ENCODE data around the gene KCNJ15. TPM values are rescaled to one million over a fixed set of nuclear protein-coding genes. Genes with fewer than 3 reads are reported as not detected.

The KCNJ15 gene
- total and polyA plus RNA-seq, 2 donors (not counting 1 experiment from before 2014, with no cell fraction given): 0.44 to 0.83 TPM

DNA sequence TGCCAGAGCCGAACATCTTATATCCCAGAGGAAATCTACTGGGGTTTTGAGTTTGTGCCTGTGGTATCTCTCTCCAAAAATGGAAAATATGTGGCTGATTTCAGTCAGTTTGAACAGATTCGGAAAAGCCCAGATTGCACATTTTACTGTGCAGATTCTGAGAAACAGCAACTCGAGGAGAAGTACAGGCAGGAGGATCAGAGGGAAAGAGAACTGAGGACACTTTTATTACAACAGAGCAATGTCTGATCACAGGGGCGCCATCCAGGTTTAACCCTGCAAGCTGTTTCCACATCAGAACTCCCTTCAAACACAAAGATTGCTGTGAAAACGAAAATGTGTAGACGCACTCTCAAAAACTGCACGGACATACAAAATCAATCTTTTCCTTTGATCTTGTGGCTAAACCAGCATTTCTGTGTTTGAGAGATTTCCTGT lies 43.4 kb downstream of the KCNJ15 start:
- TF ChIP-seq EZH2 (IDR thresholded peaks at IDR 0.05; ENCODE audit: low read length, missing control alignments): no peak
- TF ChIP-seq, protein P1, sequence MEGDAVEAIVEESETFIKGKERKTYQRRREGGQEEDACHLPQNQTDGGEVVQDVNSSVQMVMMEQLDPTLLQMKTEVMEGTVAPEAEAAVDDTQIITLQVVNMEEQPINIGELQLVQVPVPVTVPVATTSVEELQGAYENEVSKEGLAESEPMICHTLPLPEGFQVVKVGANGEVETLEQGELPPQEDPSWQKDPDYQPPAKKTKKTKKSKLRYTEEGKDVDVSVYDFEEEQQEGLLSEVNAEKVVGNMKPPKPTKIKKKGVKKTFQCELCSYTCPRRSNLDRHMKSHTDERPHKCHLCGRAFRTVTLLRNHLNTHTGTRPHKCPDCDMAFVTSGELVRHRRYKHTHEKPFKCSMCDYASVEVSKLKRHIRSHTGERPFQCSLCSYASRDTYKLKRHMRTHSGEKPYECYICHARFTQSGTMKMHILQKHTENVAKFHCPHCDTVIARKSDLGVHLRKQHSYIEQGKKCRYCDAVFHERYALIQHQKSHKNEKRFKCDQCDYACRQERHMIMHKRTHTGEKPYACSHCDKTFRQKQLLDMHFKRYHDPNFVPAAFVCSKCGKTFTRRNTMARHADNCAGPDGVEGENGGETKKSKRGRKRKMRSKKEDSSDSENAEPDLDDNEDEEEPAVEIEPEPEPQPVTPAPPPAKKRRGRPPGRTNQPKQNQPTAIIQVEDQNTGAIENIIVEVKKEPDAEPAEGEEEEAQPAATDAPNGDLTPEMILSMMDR (conservative IDR thresholded peaks at IDR 0.05 in 1 of 2, IDR thresholded peaks at IDR 0.05 in 1 of 2; ENCODE audit: low read depth in 1 of 2, low read length in 2 of 2): no peak
- H3K27me3 ChIP-seq (ENCODE audit: control insufficient read depth, insufficient read depth, low read length): no peaks in the 10 kb centered on the region
- H3K79me2 ChIP-seq (ENCODE audit: control insufficient read depth, insufficient read depth, low read length): no peaks in the 10 kb centered on the region
- H2AFZ ChIP-seq (ENCODE audit: low read length): no peak overlapping the region
- H3K36me3 ChIP-seq (ENCODE audit: control insufficient read depth, insufficient read depth, low read length): no peaks in the 10 kb centered on the region
- no peak for DNase-seq (ENCODE audit: low read depth in 2 of 2)
- H3K4me3 ChIP-seq (replicated peaks in 1 of 4; ENCODE audit: control extremely low read depth in 1 of 4, insufficient read depth in 1 of 4, low read depth in 3 of 4, low read length in 4 of 4): no peak overlapping the region
- H4K20me1 ChIP-seq (ENCODE audit: control insufficient read depth, extremely low read depth, insufficient read depth, low read length): no peaks in the 10 kb centered on the region
- no peak overlapping the region for H3K9ac ChIP-seq (ENCODE audit: insufficient read depth, low read length)
- peaks cover 21% of the 10 kb centered on the region for H3K4me1 ChIP-seq (ENCODE audit: control insufficient read depth, extremely low read depth, insufficient read depth, low read length)
- peak overlapping the region; percentile 76 for H3K4me2 ChIP-seq (ENCODE audit: extremely low read depth, insufficient read depth, low read length)
- H3K9me3 ChIP-seq (ENCODE audit: control insufficient read depth, insufficient read depth, low read depth, low read length): no peaks in the 10 kb centered on the region
- no peak overlapping the region for H3K27ac ChIP-seq (ENCODE audit: insufficient read depth, low read length)

DNA sequence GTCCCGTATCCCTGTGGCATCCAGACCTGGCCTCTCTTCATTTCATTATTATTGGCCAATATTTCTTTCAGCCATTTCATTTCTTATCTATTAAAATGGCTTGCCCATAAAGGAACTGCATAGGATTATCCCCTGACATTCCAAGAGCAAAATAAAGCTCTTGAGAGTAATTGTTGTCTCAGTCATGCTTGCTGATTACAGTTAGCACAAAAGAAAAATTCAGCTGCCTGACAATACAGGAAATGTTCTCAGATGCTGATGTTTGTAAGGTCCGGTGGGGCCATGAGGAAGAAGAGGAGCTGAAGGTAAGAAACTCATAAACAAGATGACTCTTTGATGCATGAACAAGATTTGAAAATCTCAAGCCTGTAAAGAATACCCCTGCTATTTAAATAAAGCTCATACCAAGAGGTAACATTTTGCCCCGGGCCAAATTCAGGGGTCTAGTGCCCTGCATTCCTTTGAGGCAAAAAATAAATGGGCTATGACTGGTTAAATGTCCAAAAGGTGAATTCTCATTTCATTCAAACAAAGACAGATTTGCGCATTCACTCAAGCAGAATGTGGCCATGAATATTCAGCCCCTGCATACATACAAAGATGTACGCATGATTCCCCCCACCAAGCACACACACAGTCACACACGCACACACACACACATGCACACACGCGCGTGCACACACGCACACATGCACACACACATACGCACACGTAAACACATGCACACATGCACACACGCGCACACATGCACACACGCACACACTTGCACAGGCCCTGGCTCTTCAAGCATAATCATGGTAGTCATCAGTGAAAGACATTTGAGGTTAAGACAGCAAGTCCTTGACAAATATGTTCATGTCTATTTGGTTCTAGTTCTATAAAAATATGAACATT lies 44.8 kb downstream of the KCNJ15 start:
- TF ChIP-seq EZH2 (IDR thresholded peaks at IDR 0.05; ENCODE audit: low read length, missing control alignments): no peak
- TF ChIP-seq, protein P1 (conservative IDR thresholded peaks at IDR 0.05 in 1 of 2, IDR thresholded peaks at IDR 0.05 in 1 of 2; ENCODE audit: low read depth in 1 of 2, low read length in 2 of 2): no peak
- Histone ChIP-seq H4K20me1 (ENCODE audit: control insufficient read depth, extremely low read depth, insufficient read depth, low read length) (no peaks in the 10 kb centered on the region), H3K4me2 (ENCODE audit: extremely low read depth, insufficient read depth, low read length) (no peak overlapping the region), H2AFZ (ENCODE audit: low read length) (no peak overlapping the region), H3K4me3 (replicated peaks in 1 of 4; ENCODE audit: control extremely low read depth in 1 of 4, insufficient read depth in 1 of 4, low read depth in 3 of 4, low read length in 4 of 4) (no peak overlapping the region), H3K27me3 (ENCODE audit: control insufficient read depth, insufficient read depth, low read length) (no peaks in the 10 kb centered on the region), H3K79me2 (ENCODE audit: control insufficient read depth, insufficient read depth, low read length) (no peaks in the 10 kb centered on the region), H3K9ac (ENCODE audit: insufficient read depth, low read length) (no peak overlapping the region), H3K36me3 (ENCODE audit: control insufficient read depth, insufficient read depth, low read length) (no peaks in the 10 kb centered on the region), H3K27ac (ENCODE audit: insufficient read depth, low read length) (no peak overlapping the region), H3K4me1 (ENCODE audit: control insufficient read depth, extremely low read depth, insufficient read depth, low read length) (peaks cover 18% of the 10 kb centered on the region), H3K9me3 (ENCODE audit: control insufficient read depth, insufficient read depth, low read depth, low read length) (no peaks in the 10 kb centered on the region)
- DNase-seq (ENCODE audit: low read depth in 2 of 2): no peak

DNA sequence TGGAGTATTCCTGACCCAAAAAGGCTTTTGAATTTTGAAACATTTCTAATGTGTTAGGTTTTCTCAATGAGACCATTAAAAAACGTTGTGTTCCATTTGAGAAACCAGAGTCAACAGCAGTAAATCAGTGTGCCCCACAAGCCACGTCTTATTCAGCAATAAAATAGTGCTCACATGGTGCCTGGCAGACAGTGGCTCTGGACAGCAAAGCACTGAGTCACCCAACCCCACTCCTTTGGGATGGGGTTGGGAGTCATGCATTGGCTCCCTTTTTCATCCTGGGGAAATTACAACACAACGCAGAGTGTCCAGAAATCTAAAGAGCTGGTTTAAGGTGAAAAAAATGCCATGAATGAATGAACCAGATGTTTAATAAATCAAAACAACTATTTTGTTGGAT lies 46.5 kb downstream of the KCNJ15 start:
- DNase-seq (ENCODE audit: low read depth in 2 of 2): peak; percentile 89 to 93
- no peak overlapping the region for H3K4me2 ChIP-seq (ENCODE audit: extremely low read depth, insufficient read depth, low read length)
- no peaks in the 10 kb centered on the region for H4K20me1 ChIP-seq (ENCODE audit: control insufficient read depth, extremely low read depth, insufficient read depth, low read length)
- H3K9me3 ChIP-seq (ENCODE audit: control insufficient read depth, insufficient read depth, low read depth, low read length): no peaks in the 10 kb centered on the region
- no peaks in the 10 kb centered on the region for H3K27me3 ChIP-seq (ENCODE audit: control insufficient read depth, insufficient read depth, low read length)
- H3K4me3 ChIP-seq (replicated peaks in 1 of 4; ENCODE audit: control extremely low read depth in 1 of 4, insufficient read depth in 1 of 4, low read depth in 3 of 4, low read length in 4 of 4): no peak overlapping the region
- no peak for TF ChIP-seq EZH2 (IDR thresholded peaks at IDR 0.05; ENCODE audit: low read length, missing control alignments)
- TF ChIP-seq, protein P1 (conservative IDR thresholded peaks at IDR 0.05 in 1 of 2, IDR thresholded peaks at IDR 0.05 in 1 of 2; ENCODE audit: low read depth in 1 of 2, low read length in 2 of 2): no peak
- no peak overlapping the region for H3K9ac ChIP-seq (ENCODE audit: insufficient read depth, low read length)
- no peak overlapping the region for H2AFZ ChIP-seq (ENCODE audit: low read length)
- no peaks in the 10 kb centered on the region for H3K36me3 ChIP-seq (ENCODE audit: control insufficient read depth, insufficient read depth, low read length)
- peak overlapping the region; percentile 30 for H3K27ac ChIP-seq (ENCODE audit: insufficient read depth, low read length)
- H3K79me2 ChIP-seq (ENCODE audit: control insufficient read depth, insufficient read depth, low read length): no peaks in the 10 kb centered on the region
- H3K4me1 ChIP-seq (ENCODE audit: control insufficient read depth, extremely low read depth, insufficient read depth, low read length): peaks cover 10% of the 10 kb centered on the region
